OCI-LY7 (cell line): ENCODE data around the gene SP100.

Experiments
- EZH2phosphoT487 ChIP-seq: fragments of 200-600 bp; sonication (generic); IDR thresholded peaks from 2 replicates; pipeline ENCODE4 v1.6.1; 2018; ENCODE audit warnings: low read depth, borderline replicate concordance, mild to moderate bottlenecking, mixed run types, antibody characterized with exemption, low read length, moderate library complexity, mixed read lengths
- TF ChIP-seq, protein P1 (sequence below): fragments of 200-600 bp; sonication (generic); conservative IDR thresholded peaks from 2 replicates; pipeline ENCODE4 v1.5.1; 2014; ENCODE audit warnings: mild to moderate bottlenecking, antibody characterized with exemption, low read length, moderate library complexity, mixed read lengths

DNA sequence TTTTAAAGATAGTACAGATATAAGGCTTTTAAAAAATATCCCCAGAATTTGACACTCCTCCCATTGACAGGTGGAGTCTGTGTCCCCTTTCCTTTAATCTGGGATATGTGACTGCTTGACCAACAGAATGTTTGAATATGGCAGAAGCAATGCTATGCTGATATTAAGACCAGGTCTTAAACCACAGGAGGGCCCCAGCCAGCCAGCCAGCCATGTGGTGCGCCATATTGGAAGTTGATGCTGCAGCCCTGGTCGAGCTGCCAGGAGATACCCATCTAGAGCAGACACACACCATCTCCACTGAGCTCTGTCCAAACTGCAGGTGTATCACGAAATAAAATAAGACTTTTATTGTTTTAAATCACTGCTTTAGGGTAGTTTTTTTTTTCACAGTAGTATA, 174.3 kb downstream of the SP100 start:
- TF ChIP-seq, protein P1, sequence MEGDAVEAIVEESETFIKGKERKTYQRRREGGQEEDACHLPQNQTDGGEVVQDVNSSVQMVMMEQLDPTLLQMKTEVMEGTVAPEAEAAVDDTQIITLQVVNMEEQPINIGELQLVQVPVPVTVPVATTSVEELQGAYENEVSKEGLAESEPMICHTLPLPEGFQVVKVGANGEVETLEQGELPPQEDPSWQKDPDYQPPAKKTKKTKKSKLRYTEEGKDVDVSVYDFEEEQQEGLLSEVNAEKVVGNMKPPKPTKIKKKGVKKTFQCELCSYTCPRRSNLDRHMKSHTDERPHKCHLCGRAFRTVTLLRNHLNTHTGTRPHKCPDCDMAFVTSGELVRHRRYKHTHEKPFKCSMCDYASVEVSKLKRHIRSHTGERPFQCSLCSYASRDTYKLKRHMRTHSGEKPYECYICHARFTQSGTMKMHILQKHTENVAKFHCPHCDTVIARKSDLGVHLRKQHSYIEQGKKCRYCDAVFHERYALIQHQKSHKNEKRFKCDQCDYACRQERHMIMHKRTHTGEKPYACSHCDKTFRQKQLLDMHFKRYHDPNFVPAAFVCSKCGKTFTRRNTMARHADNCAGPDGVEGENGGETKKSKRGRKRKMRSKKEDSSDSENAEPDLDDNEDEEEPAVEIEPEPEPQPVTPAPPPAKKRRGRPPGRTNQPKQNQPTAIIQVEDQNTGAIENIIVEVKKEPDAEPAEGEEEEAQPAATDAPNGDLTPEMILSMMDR: no peak
- TF ChIP-seq EZH2phosphoT487: no peak
